HG02938 (cell line): Measurements from ENCODE around the gene LHX5.

ENCODE experiments used
- ATAC-seq: cut with Tn5 transposase; IDR thresholded peaks from one replicate; pipeline ENCODE4 v1.9.1; 2021; ENCODE audit warnings: mild to moderate bottlenecking, moderate library complexity; ENCODE audit not compliant: unreplicated experiment

LHX5 gene

DNA sequence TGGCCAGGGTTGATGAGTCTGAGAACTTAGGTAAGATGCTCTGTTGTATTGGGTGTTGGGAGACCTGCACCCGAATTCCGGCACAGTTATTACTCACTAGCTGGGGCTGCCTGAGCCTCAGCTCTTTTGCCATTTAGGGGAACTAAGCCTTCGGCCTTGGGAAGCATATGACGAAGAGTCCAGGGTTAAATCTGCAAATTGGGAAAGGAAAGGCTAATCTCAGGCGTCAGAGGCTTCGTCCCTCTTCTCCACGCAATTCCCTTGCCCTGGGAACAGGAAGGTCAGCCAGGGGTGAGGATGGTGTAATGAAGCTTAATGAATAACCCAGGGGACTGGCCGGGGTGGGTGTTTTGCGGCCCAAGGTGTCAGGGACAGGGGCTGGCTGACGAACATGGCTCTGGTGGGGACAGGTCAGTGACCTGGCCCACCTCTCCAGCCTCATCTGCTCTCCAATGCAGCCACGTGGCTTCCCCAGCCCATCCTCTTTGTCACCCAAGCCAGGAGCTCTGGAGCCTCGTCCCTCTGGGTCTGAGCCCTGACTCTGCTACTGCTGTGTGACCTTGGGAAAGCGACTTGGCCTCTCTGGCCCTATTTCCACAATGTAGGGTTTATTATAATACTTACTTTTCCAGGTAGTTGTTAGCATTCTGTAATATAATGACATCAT lies 53.3 kb downstream of the LHX5 start:
- ATAC-seq, result no peak

DNA sequence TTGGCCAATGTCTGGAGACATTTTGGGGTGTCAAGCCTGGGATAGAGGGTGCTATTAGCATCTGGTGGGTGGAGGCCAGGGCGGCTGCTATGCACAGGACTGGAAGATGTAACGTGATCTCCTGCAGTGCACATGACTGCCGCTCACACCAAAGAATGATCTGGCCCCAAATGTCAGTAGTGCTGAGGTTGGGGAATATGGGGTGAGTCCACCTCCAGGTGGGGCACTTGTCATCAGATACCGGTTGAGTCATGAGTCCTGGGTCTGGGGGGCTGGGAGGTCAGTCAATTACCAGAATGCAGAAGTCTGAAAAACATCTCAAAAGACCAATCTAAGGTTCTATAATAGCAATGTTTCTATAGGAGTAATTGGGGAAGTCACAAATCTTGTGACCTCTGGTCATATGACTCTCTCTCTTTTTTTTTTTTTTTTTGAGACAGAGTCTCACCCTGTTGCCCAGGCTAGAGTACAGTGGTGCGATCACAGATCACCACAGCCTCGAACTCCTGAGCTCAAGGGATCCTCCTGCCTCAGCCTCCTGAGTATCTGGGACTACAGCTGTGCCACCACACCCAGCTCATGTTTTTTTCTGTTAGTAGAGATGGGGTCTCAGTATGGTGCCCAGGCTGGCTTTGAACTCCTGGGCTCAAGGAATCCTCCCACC lies 55.4 kb downstream of the LHX5 start:
- ATAC-seq, result no peak

DNA sequence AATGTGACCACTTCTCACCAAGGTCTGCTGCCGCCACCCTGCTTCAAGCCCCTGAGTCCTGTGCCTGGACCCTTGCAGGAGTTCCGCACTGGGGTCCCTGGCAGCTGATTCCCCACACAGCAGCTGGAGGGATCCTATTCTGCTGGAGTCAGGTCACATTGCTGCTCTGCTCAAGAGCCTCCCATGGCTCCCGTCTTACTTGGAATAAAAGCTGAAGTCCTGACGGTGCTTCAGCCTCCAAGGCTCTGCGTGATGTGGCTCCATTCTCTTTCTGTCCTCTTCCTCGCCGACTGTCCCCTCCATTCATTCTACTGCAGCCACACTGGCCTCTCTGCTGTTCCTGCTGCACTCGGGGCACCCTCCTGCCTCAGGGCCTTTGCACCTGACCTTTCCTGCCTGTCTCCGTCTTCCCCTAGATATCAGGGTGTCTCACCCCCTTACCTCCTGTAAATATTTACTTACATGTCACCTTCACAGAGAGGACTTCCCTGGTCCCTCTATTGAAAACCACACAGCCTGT lies 57.1 kb downstream of the LHX5 start:
- no peak for ATAC-seq

DNA sequence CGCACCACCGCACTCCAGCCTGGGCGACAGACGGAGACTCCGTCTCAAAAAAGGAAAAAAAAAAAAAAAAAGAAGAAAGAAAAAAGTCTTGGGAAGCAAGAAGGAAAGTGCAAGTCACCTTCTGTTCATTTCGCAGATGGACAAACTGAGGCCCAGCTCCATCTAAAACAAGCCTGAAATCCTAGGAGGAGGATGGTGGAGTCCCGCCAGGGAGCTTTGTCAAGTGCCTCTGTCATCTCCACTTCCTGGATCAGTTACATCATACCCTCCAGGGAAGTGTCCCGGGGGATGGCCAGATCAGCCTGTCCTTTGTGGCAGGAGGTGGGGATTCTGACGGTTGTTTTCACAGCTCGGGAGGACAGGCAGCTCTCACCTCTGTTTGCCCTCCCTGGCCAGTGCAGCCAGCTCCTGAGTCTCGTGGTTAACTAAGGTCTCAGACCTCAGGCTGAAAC lies 58.2 kb downstream of the LHX5 start:
- ATAC-seq, result no peak
